Measurements from ENCODE around the gene PCDHA7. TPM values are rescaled to one million over a fixed set of nuclear protein-coding genes. Genes with fewer than 3 reads are reported as not detected.

Gene PCDHA7
- total and polyA plus RNA-seq, 12 donors: 0.16 to 1.2 (median 0.22) TPM; not detected in 2

DNA sequence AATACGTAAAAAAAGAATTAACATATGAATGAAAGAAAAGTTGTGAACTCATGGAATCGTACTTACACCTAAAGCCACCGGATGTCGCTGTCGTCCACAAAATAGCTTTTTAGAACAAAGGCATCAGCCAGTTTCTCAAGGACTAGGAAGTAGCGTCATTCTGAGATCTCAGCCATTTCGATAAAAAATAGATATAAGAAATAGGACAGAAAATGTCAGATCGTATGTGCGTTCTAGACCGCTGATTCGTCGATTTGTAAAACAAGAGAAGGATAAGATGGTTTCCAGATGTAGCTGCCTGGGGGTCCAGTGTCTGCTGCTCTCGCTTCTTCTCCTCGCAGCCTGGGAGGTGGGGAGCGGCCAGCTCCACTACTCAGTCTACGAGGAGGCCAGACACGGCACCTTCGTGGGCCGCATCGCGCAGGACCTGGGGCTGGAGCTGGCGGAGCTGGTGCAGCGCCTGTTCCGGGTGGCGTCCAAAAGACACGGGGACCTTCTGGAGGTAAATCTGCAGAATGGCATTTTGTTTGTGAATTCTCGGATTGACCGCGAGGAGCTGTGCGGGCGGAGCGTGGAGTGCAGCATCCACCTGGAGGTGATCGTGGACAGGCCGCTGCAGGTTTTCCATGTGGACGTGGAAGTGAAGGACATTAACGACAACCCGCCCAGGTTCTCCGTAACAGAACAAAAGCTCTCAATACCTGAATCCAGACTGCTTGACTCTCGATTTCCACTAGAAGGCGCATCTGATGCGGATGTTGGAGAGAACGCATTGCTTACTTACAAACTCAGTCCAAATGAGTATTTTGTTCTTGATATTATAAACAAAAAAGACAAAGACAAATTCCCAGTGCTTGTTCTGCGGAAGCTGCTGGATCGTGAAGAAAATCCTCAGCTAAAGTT is 22.0 kb downstream of the PCDHA7 start, which contains the start of gene PCDHA10:
PCDHA10 (plus strand) TSS at position 126 of the 903 bp plus-strand sequence; CDS start at position 278, 152 bp downstream.
- peaks cover 6% of the 10 kb centered on the region for H3K27me3 ChIP-seq
- intact Hi-C loops (cut with DNase I): no loop called here
- TF ChIP-seq CTCF (IDR thresholded peaks at IDR 0.05) (peak in 3 of 6 experiments; percentile 16 to 26 (median 25)), POLR2A (IDR thresholded peaks at IDR 0.05) (no peak)
- H3K36me3 ChIP-seq (replicated peaks in 1 of 2): no peaks in the 10 kb centered on the region
- 16 to 22% (median 22%) methylated on average over 43 to 44 of the region's 44 CpGs; no CpG with 5 or more reads in 1 of the 4 donors for WGBS, 4 donors
- H3K4me3 ChIP-seq: peak within 1 kb of the TSS in 1 of 4 donors; percentile 2
- no peak for DNase-seq
- peaks cover 0 to 12% (median 0%) of the 10 kb centered on the region in 3 donors for H3K9me3 ChIP-seq (replicated peaks in 1 of 3)
- no peaks in the 10 kb centered on the region for H3K4me1 ChIP-seq (replicated peaks in 1 of 2)
- H3K27ac ChIP-seq: no peak within 1 kb of the TSS

DNA sequence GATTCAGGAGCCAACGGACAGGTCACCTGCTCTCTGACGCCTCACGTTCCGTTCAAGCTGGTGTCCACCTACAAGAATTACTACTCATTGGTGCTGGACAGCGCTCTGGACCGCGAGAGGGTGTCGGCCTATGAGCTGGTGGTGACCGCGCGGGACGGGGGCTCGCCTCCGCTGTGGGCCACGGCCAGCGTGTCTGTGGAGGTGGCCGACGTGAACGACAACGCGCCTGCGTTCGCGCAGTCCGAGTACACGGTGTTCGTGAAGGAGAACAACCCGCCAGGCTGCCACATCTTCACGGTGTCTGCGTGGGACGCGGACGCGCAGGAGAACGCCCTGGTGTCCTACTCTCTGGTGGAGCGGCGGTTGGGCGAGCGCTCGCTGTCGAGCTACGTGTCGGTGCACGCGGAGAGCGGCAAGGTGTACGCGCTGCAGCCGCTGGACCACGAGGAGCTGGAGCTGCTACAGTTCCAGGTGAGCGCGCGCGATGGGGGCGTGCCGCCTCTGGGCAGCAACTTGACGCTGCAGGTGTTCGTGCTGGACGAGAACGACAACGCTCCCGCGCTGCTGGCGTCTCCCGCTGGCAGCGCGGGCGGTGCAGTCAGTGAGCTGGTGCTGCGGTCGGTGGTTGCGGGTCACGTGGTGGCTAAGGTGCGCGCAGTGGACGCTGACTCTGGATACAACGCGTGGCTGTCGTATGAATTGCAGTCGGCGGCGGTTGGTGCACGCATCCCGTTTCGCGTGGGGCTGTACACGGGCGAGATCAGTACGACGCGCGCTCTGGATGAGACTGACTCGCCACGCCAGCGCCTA is 23.3 kb downstream of the PCDHA7 start:
- peaks cover 0 to 15% (median 0%) of the 10 kb centered on the region in 3 donors for H3K9me3 ChIP-seq (replicated peaks in 1 of 3)

DNA sequence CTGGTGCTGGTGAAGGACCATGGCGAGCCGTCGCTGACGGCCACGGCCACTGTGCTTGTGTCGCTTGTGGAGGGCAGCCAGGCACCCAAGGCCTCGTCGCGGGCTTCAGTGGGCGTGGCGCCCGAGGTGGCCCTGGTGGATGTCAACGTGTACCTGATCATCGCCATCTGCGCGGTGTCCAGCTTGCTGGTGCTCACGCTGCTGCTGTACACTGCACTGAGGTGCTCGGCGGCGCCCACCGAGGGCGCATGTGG is 23.8 kb downstream of the PCDHA7 start:
- peaks cover 8% of the 10 kb centered on the region for H3K27me3 ChIP-seq
- H3K4me1 ChIP-seq (replicated peaks in 1 of 2): no peaks in the 10 kb centered on the region
- TF ChIP-seq CTCF (IDR thresholded peaks at IDR 0.05): no peak
- no peak for TF ChIP-seq POLR2A (IDR thresholded peaks at IDR 0.05)
- H3K27ac ChIP-seq: no peak overlapping the region
- no peak for DNase-seq
- H3K4me3 ChIP-seq: no peak overlapping the region
- WGBS, 4 donors: 51 to 65% methylated on average over 4 to 22 of the region's 22 CpGs; no CpG with 5 or more reads in 2 of the 4 donors
- H3K36me3 ChIP-seq (replicated peaks in 1 of 2): no peaks in the 10 kb centered on the region
- H3K9me3 ChIP-seq (replicated peaks in 1 of 3): peaks cover 0 to 15% (median 0%) of the 10 kb centered on the region in 3 donors
- intact Hi-C loops (cut with DNase I): no loop called here

More for the DNA sequence above, 23.3 kb downstream of the PCDHA7 start:
- peaks cover 6% of the 10 kb centered on the region for H3K27me3 ChIP-seq
- H3K27ac ChIP-seq: no peak overlapping the region
- WGBS, 4 donors: 44 to 63% (median 54%) methylated on average over 57 to 94 of the region's 94 CpGs; no CpG with 5 or more reads in 1 of the 4 donors
- H3K36me3 ChIP-seq (replicated peaks in 1 of 2): no peaks in the 10 kb centered on the region
- intact Hi-C loops (cut with DNase I): no loop called here
- DNase-seq: no peak
- H3K4me3 ChIP-seq: no peak overlapping the region
- TF ChIP-seq CTCF (IDR thresholded peaks at IDR 0.05): no peak
- no peak for TF ChIP-seq POLR2A (IDR thresholded peaks at IDR 0.05)
- H3K4me1 ChIP-seq (replicated peaks in 1 of 2): no peaks in the 10 kb centered on the region

Data from adrenal gland (tissue), 12 donors.